Memory B cell (primary cell): ENCODE data around the gene JARID2.

ENCODE experiments used
- ATAC-seq: fragments of 150-1000 bp; cut with Tn5 transposase; 2 replicates; pipeline ENCODE4 v1.10.0; 2021; ENCODE audit warnings: low read depth, mild to moderate bottlenecking, moderate library complexity
- DNase-seq, 2 donors: peaks; one replicate each; pipeline ENCODE4 v3.0.0; 2022; ENCODE audit warnings: low spot score in 2 of 2
- H3K27ac Mint-ChIP-seq: one replicate; pipeline ENCODE4 v1.8.0; 2022; ENCODE audit warnings: mild to moderate bottlenecking, moderate library complexity, mixed read lengths
- H3K27me3 Mint-ChIP-seq: one replicate; pipeline ENCODE4 v1.8.0; 2022; ENCODE audit warnings: mixed read lengths
- H3K36me3 Mint-ChIP-seq: one replicate; pipeline ENCODE4 v1.8.0; 2022; ENCODE audit warnings: mild to moderate bottlenecking, mixed read lengths
- H3K4me1 Mint-ChIP-seq: one replicate; pipeline ENCODE4 v1.8.0; 2022; ENCODE audit warnings: mixed read lengths
- H3K4me3 Mint-ChIP-seq: one replicate; pipeline ENCODE4 v1.8.0; 2022; ENCODE audit warnings: mild to moderate bottlenecking, moderate library complexity, mixed read lengths
- H3K9me3 Mint-ChIP-seq: one replicate; pipeline ENCODE4 v1.8.0; 2022; ENCODE audit warnings: mixed read lengths

JARID2 gene

GRCh38 chr6:15358579-15359327 is 112.9 kb downstream of the JARID2 start:
- H3K4me1 Mint-ChIP-seq: peaks cover 31% of the 10 kb centered on the region

GRCh38 chr6:15359335-15359862 is 113.5 kb downstream of the JARID2 start:
- ATAC-seq (peak; percentile 41), DNase-seq (no peak)
- no peaks in the 10 kb centered on the region for H3K9me3 Mint-ChIP-seq
- peak overlapping the region; percentile 8 for H3K27ac Mint-ChIP-seq
- peak overlapping the region; percentile 12 for H3K4me3 Mint-ChIP-seq
- peaks cover 2% of the 10 kb centered on the region for H3K36me3 Mint-ChIP-seq
- peaks cover 28% of the 10 kb centered on the region for H3K4me1 Mint-ChIP-seq
- H3K27me3 Mint-ChIP-seq: no peaks in the 10 kb centered on the region

More at GRCh38 chr6:15358579-15359327, 112.9 kb downstream of the JARID2 start:
- Mint-ChIP-seq H3K36me3 (peaks cover 2% of the 10 kb centered on the region), H3K27me3 (no peaks in the 10 kb centered on the region), H3K9me3 (no peaks in the 10 kb centered on the region), H3K27ac (no peak overlapping the region), H3K4me3 (peak overlapping the region; percentile 30)
- peak; percentile 95 for ATAC-seq
- DNase-seq: peak; percentile 13 to 20

GRCh38 chr6:15360300-15360699 is 114.4 kb downstream of the JARID2 start:
- Mint-ChIP-seq H3K36me3 (peaks cover 2% of the 10 kb centered on the region), H3K4me3 (no peak overlapping the region), H3K9me3 (no peaks in the 10 kb centered on the region), H3K27ac (no peak overlapping the region), H3K27me3 (no peaks in the 10 kb centered on the region), H3K4me1 (peaks cover 27% of the 10 kb centered on the region)
- no peak for DNase-seq
- ATAC-seq: no peak

GRCh38 chr6:15361197-15361596 is 115.3 kb downstream of the JARID2 start:
- no peak overlapping the region for H3K4me3 Mint-ChIP-seq
- ATAC-seq: no peak
- H3K36me3 Mint-ChIP-seq: no peaks in the 10 kb centered on the region
- H3K9me3 Mint-ChIP-seq: no peaks in the 10 kb centered on the region
- no peak for DNase-seq
- peaks cover 20% of the 10 kb centered on the region for H3K4me1 Mint-ChIP-seq
- H3K27me3 Mint-ChIP-seq: no peaks in the 10 kb centered on the region
- no peak overlapping the region for H3K27ac Mint-ChIP-seq

- Mint-ChIP-seq H3K9me3 (no peaks in the 10 kb centered on the region), H3K27ac (no peak overlapping the region), H3K36me3 (no peaks in the 10 kb centered on the region), H3K4me1 (peaks cover 22% of the 10 kb centered on the region), H3K4me3 (no peak overlapping the region), H3K27me3 (no peaks in the 10 kb centered on the region)
- DNase-seq: no peak
- ATAC-seq: no peak
These were observed 116.6 kb downstream of the JARID2 start for GRCh38 chr6:15362274-15363160.

GRCh38 chr6:15363164-15363522 is 117.3 kb downstream of the JARID2 start:
- Mint-ChIP-seq H3K27me3 (no peaks in the 10 kb centered on the region), H3K4me1 (peaks cover 20% of the 10 kb centered on the region), H3K27ac (no peak overlapping the region), H3K4me3 (no peak overlapping the region), H3K36me3 (peaks cover 1% of the 10 kb centered on the region), H3K9me3 (no peaks in the 10 kb centered on the region)
- DNase-seq (no peak), ATAC-seq (no peak)

- Mint-ChIP-seq H3K36me3 (peaks cover 4% of the 10 kb centered on the region), H3K27ac (peak overlapping the region; percentile 60), H3K9me3 (no peaks in the 10 kb centered on the region), H3K4me3 (no peak overlapping the region), H3K27me3 (no peaks in the 10 kb centered on the region), H3K4me1 (peaks cover 22% of the 10 kb centered on the region)
- no peak for DNase-seq
- ATAC-seq: peak; percentile 74
These were observed 117.9 kb downstream of the JARID2 start for GRCh38 chr6:15363523-15364400.

GRCh38 chr6:15364401-15365037 is 118.7 kb downstream of the JARID2 start:
- Mint-ChIP-seq H3K27ac (peak overlapping the region; percentile 60), H3K27me3 (no peaks in the 10 kb centered on the region), H3K4me1 (peaks cover 19% of the 10 kb centered on the region), H3K36me3 (peaks cover 4% of the 10 kb centered on the region), H3K9me3 (no peaks in the 10 kb centered on the region), H3K4me3 (no peak overlapping the region)
- DNase-seq (no peak), ATAC-seq (no peak)

- Mint-ChIP-seq H3K4me1 (peaks cover 27% of the 10 kb centered on the region), H3K4me3 (no peak overlapping the region), H3K9me3 (no peaks in the 10 kb centered on the region), H3K36me3 (peaks cover 4% of the 10 kb centered on the region), H3K27me3 (no peaks in the 10 kb centered on the region), H3K27ac (no peak overlapping the region)
- ATAC-seq: peak; percentile 36
- no peak for DNase-seq
These were observed 119.4 kb downstream of the JARID2 start for GRCh38 chr6:15365273-15365687.

- DNase-seq: no peak
- no peak for ATAC-seq
- Mint-ChIP-seq H3K9me3 (no peaks in the 10 kb centered on the region), H3K4me1 (peaks cover 33% of the 10 kb centered on the region), H3K27ac (peak overlapping the region; percentile 66), H3K4me3 (no peak overlapping the region), H3K36me3 (peaks cover 4% of the 10 kb centered on the region), H3K27me3 (no peaks in the 10 kb centered on the region)
These were observed 120.2 kb downstream of the JARID2 start for GRCh38 chr6:15366003-15366535.

GRCh38 chr6:15366879-15367278 is 121.0 kb downstream of the JARID2 start:
- Mint-ChIP-seq H3K27me3 (no peaks in the 10 kb centered on the region), H3K4me3 (no peak overlapping the region), H3K4me1 (peaks cover 41% of the 10 kb centered on the region), H3K27ac (peak overlapping the region; percentile 66), H3K36me3 (peaks cover 4% of the 10 kb centered on the region), H3K9me3 (no peaks in the 10 kb centered on the region)
- ATAC-seq (no peak), DNase-seq (no peak)

- Mint-ChIP-seq H3K27me3 (no peaks in the 10 kb centered on the region), H3K9me3 (no peaks in the 10 kb centered on the region), H3K36me3 (peaks cover 4% of the 10 kb centered on the region), H3K4me1 (peaks cover 42% of the 10 kb centered on the region), H3K4me3 (no peak overlapping the region), H3K27ac (no peak overlapping the region)
- DNase-seq (no peak), ATAC-seq (no peak)
These were observed 122.3 kb downstream of the JARID2 start for GRCh38 chr6:15368186-15368585.

- Mint-ChIP-seq H3K9me3 (no peaks in the 10 kb centered on the region), H3K36me3 (peaks cover 4% of the 10 kb centered on the region), H3K4me1 (peaks cover 42% of the 10 kb centered on the region), H3K27ac (no peak overlapping the region), H3K27me3 (no peaks in the 10 kb centered on the region), H3K4me3 (no peak overlapping the region)
- DNase-seq (no peak), ATAC-seq (no peak)
These were observed 123.0 kb downstream of the JARID2 start for GRCh38 chr6:15368873-15369272.
